Mucosa of descending colon (tissue), 3 donors: ENCODE data around the gene TRMT61A. TPM values are rescaled to one million over a fixed set of nuclear protein-coding genes. Genes with fewer than 3 reads are reported as not detected.

ENCODE experiments used
- ATAC-seq: fragments of 200-7000 bp; cut with Tn5 transposase; one replicate; pipeline ENCODE4 v1.9.1; 2020; ENCODE audit warnings: mild to moderate bottlenecking, moderate library complexity
- DNase-seq, 3 donors: peaks; one replicate each; pipeline ENCODE4 v3.0.0-alpha.2; 2020
- H3K36me3 ChIP-seq: fragments of 200-600 bp; one replicate; pipeline ENCODE4 v1.8.0; 2021; ENCODE audit warnings: low read depth, mild to moderate bottlenecking
- H3K4me1 ChIP-seq: fragments of 200-600 bp; one replicate; pipeline ENCODE4 v1.8.0; 2021; ENCODE audit warnings: low read depth, mild to moderate bottlenecking
- H3K4me3 ChIP-seq: fragments of 200-600 bp; one replicate; pipeline ENCODE4 v1.8.0; 2021; ENCODE audit warnings: mild to moderate bottlenecking
- H3K9me3 ChIP-seq: fragments of 200-600 bp; one replicate; pipeline ENCODE4 v1.8.0; 2021; ENCODE audit warnings: mild to moderate bottlenecking
- CTCF ChIP-seq: fragments of 200-600 bp; IDR thresholded peaks from one replicate; pipeline ENCODE4 v1.8.0; 2022; ENCODE audit warnings: antibody characterized with exemption, mild to moderate bottlenecking
- intact Hi-C, 2 donors: fragments of 100-400 bp; cut with DNase I in 1 of 2; cut with micrococcal nuclease in 1 of 2; formaldehyde crosslinking; loops; one replicate each; pipeline versions ENCODE4 v1.11.0 to v1.11.1; 2022; cut with DNase I, micrococcal nuclease
- total RNA-seq, 3 donors: library from RNA; stranded (reverse); fragmentation: NEBNext Ultra II Directional in 2 of 3; extraction: Animal tissue kit (Norgen Biotek cat#: 25700) in 2 of 3; gene quantifications; one replicate each; pipeline versions ENCODE4 v1.2.1 to v1.2.4, GENCODE V29; 2021 to 2023
- donor health status: DM: no; HTN: no; CAD: no; lungs with moderate emphysema.
- donor health status: DM: no; HTN: no; CAD: no.
- donor health status: DM: no; HTN: yes; CAD: no.

Gene TRMT61A
- total RNA-seq, 3 donors from 2014 or later: 10.2 to 23.7 (median 10.5) TPM

- no peaks in the 10 kb centered on the region for H3K9me3 ChIP-seq
- H3K36me3 ChIP-seq: no peaks in the 10 kb centered on the region
- no peak for ATAC-seq
- peak in 1 of 3 donors; percentile 24 for DNase-seq
- intact Hi-C loops: no loop called here
- TF ChIP-seq CTCF: no peak
- peaks cover 32% of the 10 kb centered on the region for H3K4me1 ChIP-seq
- no peak overlapping the region for H3K4me3 ChIP-seq
These were observed 1.8 kb downstream of the TRMT61A start for GRCh38 chr14:103530831-103531230.

GRCh38 chr14:103531421-103532215 is 2.6 kb downstream of the TRMT61A start:
- intact Hi-C loops: no loop called here
- no peak for ATAC-seq
- H3K36me3 ChIP-seq: no peaks in the 10 kb centered on the region
- peaks cover 26% of the 10 kb centered on the region for H3K4me1 ChIP-seq
- H3K4me3 ChIP-seq: no peak overlapping the region
- TF ChIP-seq CTCF: no peak
- peak in 1 of 3 donors; percentile 29 for DNase-seq
- no peaks in the 10 kb centered on the region for H3K9me3 ChIP-seq

GRCh38 chr14:103532216-103533136 is 3.5 kb downstream of the TRMT61A start:
- intact Hi-C loops: no loop called here
- Histone ChIP-seq H3K9me3 (no peaks in the 10 kb centered on the region), H3K4me1 (peaks cover 19% of the 10 kb centered on the region), H3K4me3 (no peak overlapping the region), H3K36me3 (no peaks in the 10 kb centered on the region)
- TF ChIP-seq CTCF: no peak
- ATAC-seq (no peak), DNase-seq (no peak)

GRCh38 chr14:103533137-103533998 is 4.4 kb downstream of the TRMT61A start:
- DNase-seq (no peak), ATAC-seq (no peak)
- no peak for TF ChIP-seq CTCF
- intact Hi-C loops: no loop called here
- no peak overlapping the region for H3K4me3 ChIP-seq
- H3K36me3 ChIP-seq: no peaks in the 10 kb centered on the region
- peaks cover 11% of the 10 kb centered on the region for H3K4me1 ChIP-seq
- no peaks in the 10 kb centered on the region for H3K9me3 ChIP-seq

- intact Hi-C loops: no loop called here
- H3K36me3 ChIP-seq: no peaks in the 10 kb centered on the region
- no peak for TF ChIP-seq CTCF
- H3K4me3 ChIP-seq: no peak overlapping the region
- H3K4me1 ChIP-seq: peaks cover 16% of the 10 kb centered on the region
- DNase-seq: no peak
- no peak for ATAC-seq
- H3K9me3 ChIP-seq: no peaks in the 10 kb centered on the region
These were observed 5.1 kb downstream of the TRMT61A start for GRCh38 chr14:103533999-103534575.
